HepG2 (cell line): Measurements from ENCODE around the gene RAN. TPM values are rescaled to one million over a fixed set of nuclear protein-coding genes. Genes with fewer than 3 reads are reported as not detected.

Source experiments
- ARID5B ChIP-seq: IDR thresholded peaks from 2 replicates; pipeline ENCODE4 v1.4.0; 2020; ENCODE audit warnings: mild to moderate bottlenecking, missing genetic modification reagents
- CERS6 ChIP-seq: sonication (generic); formaldehyde crosslinking; IDR thresholded peaks from 2 replicates; pipeline ENCODE4 v1.5.0; 2020; ENCODE audit warnings: missing genetic modification reagents
- JUNB ChIP-seq: sonication (generic); formaldehyde crosslinking; IDR thresholded peaks from 2 replicates; pipeline ENCODE4 v1.8.0; 2022; ENCODE audit warnings: missing genetic modification reagents, mild to moderate bottlenecking, borderline replicate concordance
- KLF11 ChIP-seq: IDR thresholded peaks from 2 replicates; pipeline ENCODE4 v1.6.1; 2016; ENCODE audit warnings: missing compliant biosample characterization
- RARG ChIP-seq: sonication (generic); formaldehyde crosslinking; IDR thresholded peaks from 2 replicates; pipeline ENCODE4 v1.4.0; 2020; ENCODE audit warnings: low read depth, mild to moderate bottlenecking, missing genetic modification reagents
- SALL2 ChIP-seq: sonication (generic); formaldehyde crosslinking; IDR thresholded peaks from 2 replicates; pipeline ENCODE4 v1.8.1; 2023; ENCODE audit warnings: mild to moderate bottlenecking, missing genetic modification reagents, inconsistent platforms
- ZC3H4 ChIP-seq: sonication (generic); formaldehyde crosslinking; IDR thresholded peaks from 2 replicates; pipeline ENCODE4 v1.4.0; 2020; ENCODE audit warnings: missing genetic modification reagents, borderline replicate concordance
- ZFAT ChIP-seq: sonication (generic); formaldehyde crosslinking; conservative IDR thresholded peaks from 2 replicates; pipeline ENCODE4 v1.8.1; 2023; ENCODE audit warnings: missing genetic modification reagents, inconsistent platforms
- ZFP62 ChIP-seq: sonication (generic); formaldehyde crosslinking; IDR thresholded peaks from 2 replicates; pipeline ENCODE4 v1.4.0; 2020; ENCODE audit warnings: missing genetic modification reagents
- ZFP82 ChIP-seq: sonication (generic); formaldehyde crosslinking; IDR thresholded peaks from 2 replicates; pipeline ENCODE4 v1.5.1; 2020; ENCODE audit warnings: mild to moderate bottlenecking, missing genetic modification reagents, borderline replicate concordance
- ZNF230 ChIP-seq: sonication (generic); formaldehyde crosslinking; IDR thresholded peaks from 2 replicates; pipeline ENCODE4 v1.4.0; 2020; ENCODE audit warnings: mild to moderate bottlenecking, missing genetic modification reagents
- ZNF256 ChIP-seq: sonication (generic); formaldehyde crosslinking; conservative IDR thresholded peaks from 2 replicates; pipeline ENCODE4 v1.4.0; 2020; ENCODE audit warnings: missing genetic modification reagents
- ZNF318 ChIP-seq: sonication (generic); formaldehyde crosslinking; IDR thresholded peaks from 2 replicates; pipeline ENCODE4 v1.4.0; 2020; ENCODE audit warnings: mild to moderate bottlenecking, missing genetic modification reagents
- ZNF577 ChIP-seq: sonication (generic); formaldehyde crosslinking; IDR thresholded peaks from 2 replicates; pipeline ENCODE4 v1.4.0; 2020; ENCODE audit warnings: mild to moderate bottlenecking, low read depth, missing genetic modification reagents, borderline replicate concordance
- polyA plus RNA-seq, 8 experiments: library from polyadenylated mRNA; depleted of rRNA in 3 of 8; stranded (reverse) in 7 of 8; unstranded in 1 of 8; fragments of >200 nt; fragmentation: Illumina TruSeq in 4 of 8; extraction: Trizol in 4 of 8; gene quantifications; 2 replicates each; pipeline versions ENCODE4 v1.2.1 to v1.2.3, GENCODE V29; 2011 to 2016; ENCODE audit warnings: low read depth in 4 of 8, missing spikeins in 1 of 8, mixed read lengths in 1 of 8; ENCODE audit not compliant: insufficient read depth in 1 of 8
- total RNA-seq, 5 experiments: library from RNA; depleted of rRNA; stranded (reverse); fragments of >200 nt; fragmentation: Illumina TruSeq; extraction: Trizol; gene quantifications; 2 replicates each; pipeline ENCODE4 v1.2.3, GENCODE V29; 2016; ENCODE audit warnings: low read depth in 1 of 5

The RAN gene
- total and polyA plus RNA-seq, 2 of the 13 experiments (the other 11 are each of a cell fraction or from before 2014, with no cell fraction given), result 1,335 to 1,630 TPM

GRCh38 chr12:130870442-130871285 lies 1.2 kb upstream of the RAN start (continued):
- TF ChIP-seq ZNF318 (CRISPR knock-in tag), result no peak
- TF ChIP-seq KLF11 (CRISPR knock-in tag), result 0 out of 2 replicates have a peak, but pooled peaks have one; percentile 43
- TF ChIP-seq CERS6, result no peak
- no peak for TF ChIP-seq ZNF577
- no peak for TF ChIP-seq ZFAT (CRISPR knock-in tag)
- no peak for TF ChIP-seq ZNF230
- TF ChIP-seq JUNB (CRISPR knock-in tag), result no peak
- no peak for TF ChIP-seq ZFP82 (CRISPR knock-in tag)
- no peak for TF ChIP-seq ZFP62 (CRISPR knock-in tag)
- TF ChIP-seq SALL2 (CRISPR knock-in tag), result no peak
- 0 out of 2 replicates have a peak, but pooled peaks have one; percentile 19 for TF ChIP-seq ZNF256
- TF ChIP-seq RARG (CRISPR knock-in tag), result no peak
- no peak for TF ChIP-seq ZC3H4
- TF ChIP-seq ARID5B (CRISPR knock-in tag), result peak; percentile 29; the same call in 1 of the 2 replicates
